ENCODE data around the gene CKAP4. TPM values are rescaled to one million over a fixed set of nuclear protein-coding genes. Genes with fewer than 3 reads are reported as not detected.
A peak's percentile ranks its signal among the peaks of the same experiment; 100 is the strongest.
"Not testable (repeated sequence)": the region's sequence is repeated elsewhere in the genome, so short reads cannot be mapped to it uniquely, and the experiment has no call there.

The CKAP4 gene
- total RNA-seq, 4 donors from 2014 or later = 28.7 to 51.6 (median 38.8) TPM

- Histone ChIP-seq H3K27ac (replicated peaks in 1 of 4) (no peak overlapping the region), H3K36me3 (no peaks in the 10 kb centered on the region), H3K9me3 (peaks cover 0 to under 1% (median under 1%) of the 10 kb centered on the region in 4 donors), H3K27me3 (no peaks in the 10 kb centered on the region), H3K4me3 (no peak overlapping the region), H3K4me1 (peaks cover 0 to 5% (median 0%) of the 10 kb centered on the region in 4 donors)
- TF ChIP-seq EP300 (IDR thresholded peaks at IDR 0.05) = no peak
- no peak for DNase-seq (ENCODE audit: extremely low spot score)
- intact Hi-C loops (cut with DNase I) = no loop called here
- 87% methylated on average over 1 of the region's 1 CpG for WGBS
Observed at GRCh38 chr12:106287364-106287763, 39.5 kb upstream of the CKAP4 start.

GRCh38 chr12:106286576-106287162 is 38.8 kb upstream of the CKAP4 start:
- WGBS = 79% methylated on average over 14 of the region's 14 CpGs
- H3K4me1 ChIP-seq; H3K4me3 ChIP-seq; H3K36me3 ChIP-seq; H3K9me3 ChIP-seq; intact Hi-C loops (cut with DNase I); H3K27me3 ChIP-seq; H3K27ac ChIP-seq (replicated peaks in 1 of 4): not testable (repeated sequence)
- peak; percentile 29 for DNase-seq (ENCODE audit: extremely low spot score)

- Histone ChIP-seq H3K4me1 (peaks cover 0 to 5% (median 0%) of the 10 kb centered on the region in 4 donors), H3K36me3 (no peaks in the 10 kb centered on the region), H3K27me3 (no peaks in the 10 kb centered on the region), H3K27ac (replicated peaks in 1 of 4) (no peak overlapping the region), H3K9me3 (peaks cover 0 to 11% (median 6%) of the 10 kb centered on the region in 4 donors), H3K4me3 (no peak overlapping the region)
- 88% methylated on average over 4 of the region's 4 CpGs for WGBS
- DNase-seq (ENCODE audit: extremely low spot score) = no peak
- TF ChIP-seq POLR2AphosphoS5 (IDR thresholded peaks at IDR 0.05) (no peak), EP300 (IDR thresholded peaks at IDR 0.05) (no peak), POLR2A (IDR thresholded peaks at IDR 0.05; ENCODE audit: low read depth) (no peak), CTCF (IDR thresholded peaks at IDR 0.05) (no peak)
- intact Hi-C loops (cut with DNase I) = no loop called here
Observed at GRCh38 chr12:106285982-106286381, 38.2 kb upstream of the CKAP4 start.

GRCh38 chr12:106284358-106285105 is 36.7 kb upstream of the CKAP4 start:
- intact Hi-C loops (cut with DNase I) = loop anchor here (5.0 kb wide), 1 partner anchor 862 kb away; no protein-coding TSS in a partner anchor
- Histone ChIP-seq H3K27ac (replicated peaks in 1 of 4) (no peak overlapping the region), H3K27me3 (no peaks in the 10 kb centered on the region), H3K4me1 (peaks cover 0 to 5% (median 0%) of the 10 kb centered on the region in 4 donors), H3K9me3 (peaks cover 0 to 11% (median 6%) of the 10 kb centered on the region in 4 donors), H3K4me3 (no peak overlapping the region), H3K36me3 (no peaks in the 10 kb centered on the region)
- DNase-seq (ENCODE audit: extremely low spot score) = peak; percentile 50
- WGBS = 73% methylated on average over 10 of the region's 10 CpGs
- TF ChIP-seq CTCF (IDR thresholded peaks at IDR 0.05) = no peak
- TF ChIP-seq EP300 (IDR thresholded peaks at IDR 0.05) = no peak
- TF ChIP-seq POLR2AphosphoS5 (IDR thresholded peaks at IDR 0.05) = no peak
- no peak for TF ChIP-seq POLR2A (IDR thresholded peaks at IDR 0.05; ENCODE audit: low read depth)

GRCh38 chr12:106282457-106283097 is 34.8 kb upstream of the CKAP4 start:
- H3K4me1 ChIP-seq = peaks cover 0 to 5% (median 0%) of the 10 kb centered on the region in 4 donors
- H3K27ac ChIP-seq (replicated peaks in 1 of 4) = no peak overlapping the region
- H3K36me3 ChIP-seq = no peaks in the 10 kb centered on the region
- no peak overlapping the region for H3K4me3 ChIP-seq
- TF ChIP-seq CTCF (IDR thresholded peaks at IDR 0.05) (peak; percentile 58 to 70 (median 68)), POLR2AphosphoS5 (IDR thresholded peaks at IDR 0.05) (no peak), EP300 (IDR thresholded peaks at IDR 0.05) (no peak)
- peak; percentile 4 for DNase-seq (ENCODE audit: extremely low spot score)
- 35% methylated on average over 7 of the region's 7 CpGs for WGBS
- H3K27me3 ChIP-seq = no peaks in the 10 kb centered on the region
- H3K9me3 ChIP-seq = peaks cover 0 to 11% (median 6%) of the 10 kb centered on the region in 4 donors
- intact Hi-C loops (cut with DNase I) = loop anchor here (2.0 to 5.0 kb wide), 2 partner anchors 56 to 860 kb away; no protein-coding TSS in a partner anchor

Measured in esophagus muscularis mucosa (tissue), 4 donors.